SK-N-DZ (cell line): ENCODE results near the gene EPHA1.

ENCODE experiments used
- DNase-seq: peaks from one replicate; pipeline ENCODE4 v3.0.0-alpha.2; 2015; ENCODE audit warnings: low spot score
- small RNA-seq, 2 experiments: library from RNA; depleted of rRNA; stranded (forward); fragments of <200 nt; gene quantifications; one replicate each; pipeline ENCODE3, GENCODE V24; 2014

Gene EPHA1

DNA sequence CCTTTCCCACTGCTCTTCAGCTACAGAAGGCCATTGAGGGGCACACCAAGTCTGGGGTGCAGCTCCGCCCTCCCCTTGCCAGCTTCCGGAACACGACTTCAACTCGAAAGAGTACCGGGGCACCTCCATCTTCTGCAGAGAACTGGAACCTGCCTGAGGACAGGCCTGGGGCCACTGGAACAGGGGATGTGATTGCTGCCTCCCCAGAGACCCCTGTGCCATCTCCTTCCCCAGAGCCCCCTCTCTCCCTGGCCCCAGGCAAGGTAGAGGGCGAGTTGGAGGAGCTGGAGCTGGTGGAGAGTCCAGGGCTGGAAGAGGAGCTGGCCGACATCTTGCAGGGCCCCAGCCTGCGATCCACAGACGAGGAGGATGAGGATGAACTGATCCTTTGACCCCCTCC, 57.1 kb downstream of the EPHA1 start:
- no peak for DNase-seq

DNA sequence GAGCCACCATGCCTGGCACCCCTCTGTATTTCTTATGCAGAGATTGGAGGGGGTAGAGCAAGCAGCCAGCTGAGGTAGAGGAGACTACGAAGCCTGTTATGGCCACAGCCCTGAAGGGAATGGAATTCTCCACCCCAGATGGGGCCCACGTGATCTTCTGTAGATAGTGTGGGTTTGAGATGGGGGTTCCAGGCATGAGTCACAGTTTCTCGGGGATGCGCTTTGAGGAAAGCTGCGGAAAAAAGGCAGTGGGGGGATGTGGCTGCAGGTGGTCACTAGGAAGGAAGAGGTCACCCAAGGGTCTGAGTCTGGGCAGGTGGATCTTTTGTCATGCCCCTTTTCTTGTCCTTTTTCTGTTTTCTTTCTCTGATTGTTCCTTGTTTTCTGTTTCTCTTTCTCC, 57.6 kb downstream of the EPHA1 start:
- no peak for DNase-seq

DNA sequence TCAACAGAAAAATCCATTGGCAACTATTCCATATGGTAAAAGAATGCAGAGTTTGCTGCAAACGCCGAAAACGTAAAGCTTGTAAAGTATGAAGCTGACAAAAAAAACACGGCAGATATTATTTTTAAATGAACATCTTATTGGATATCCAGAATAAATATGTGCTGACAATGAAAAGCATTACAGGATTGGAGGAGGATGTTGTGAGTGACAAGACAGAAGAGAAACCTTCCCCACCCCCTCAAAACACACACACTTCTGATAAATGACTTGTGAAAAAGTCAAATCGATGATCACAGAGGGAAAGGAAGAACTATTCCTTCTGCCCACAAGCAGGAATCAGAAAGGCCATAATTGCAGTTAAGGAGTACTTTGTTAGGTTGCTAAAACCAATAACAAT, 60.7 kb downstream of the EPHA1 start:
- DNase-seq = no peak

DNA sequence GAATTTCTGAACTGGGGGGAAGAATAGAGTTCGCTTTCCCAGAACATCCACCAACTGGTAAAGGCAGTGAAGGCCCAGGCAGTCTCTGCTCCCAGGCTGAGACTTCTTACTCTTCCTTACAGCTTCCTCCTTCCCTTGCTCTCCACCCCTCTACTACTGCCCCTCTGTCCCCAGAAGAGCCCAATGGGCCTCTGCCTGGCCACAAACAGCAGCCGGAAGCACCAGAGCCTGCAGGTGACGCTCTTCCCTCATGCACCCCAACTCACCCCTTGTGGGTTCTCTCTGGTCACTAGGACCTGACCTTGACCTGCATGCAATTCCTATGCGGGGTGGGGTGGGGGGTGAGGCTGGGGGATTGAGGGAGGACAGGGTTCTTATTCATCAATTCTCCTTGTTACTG, 62.6 kb downstream of the EPHA1 start:
- DNase-seq = no peak

DNA sequence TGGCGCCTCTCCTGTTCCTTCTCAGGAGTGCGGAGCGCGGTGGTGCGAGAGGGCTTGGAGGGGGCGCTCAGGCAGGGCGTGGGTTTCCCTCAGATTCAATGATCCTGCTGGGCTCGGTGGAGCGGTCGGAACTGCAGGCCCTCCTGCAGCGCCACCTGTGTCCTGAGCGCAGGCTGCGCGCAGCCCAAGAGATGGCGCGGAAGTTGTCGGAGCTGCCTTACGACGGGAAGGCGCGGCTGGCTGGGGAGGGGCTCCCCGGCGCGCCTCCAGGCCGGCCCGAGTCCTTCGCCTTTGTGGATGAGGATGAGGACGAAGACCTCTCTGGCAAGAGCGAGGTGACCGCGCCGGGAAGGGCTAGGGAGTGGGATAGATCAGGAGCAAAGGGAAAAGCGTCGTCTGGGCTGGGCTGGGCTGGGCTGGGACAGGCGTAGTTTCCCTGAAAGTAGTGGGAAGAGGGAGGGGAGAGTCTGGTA, 63.2 kb downstream of the EPHA1 start:
- peak; percentile 54 for DNase-seq

DNA sequence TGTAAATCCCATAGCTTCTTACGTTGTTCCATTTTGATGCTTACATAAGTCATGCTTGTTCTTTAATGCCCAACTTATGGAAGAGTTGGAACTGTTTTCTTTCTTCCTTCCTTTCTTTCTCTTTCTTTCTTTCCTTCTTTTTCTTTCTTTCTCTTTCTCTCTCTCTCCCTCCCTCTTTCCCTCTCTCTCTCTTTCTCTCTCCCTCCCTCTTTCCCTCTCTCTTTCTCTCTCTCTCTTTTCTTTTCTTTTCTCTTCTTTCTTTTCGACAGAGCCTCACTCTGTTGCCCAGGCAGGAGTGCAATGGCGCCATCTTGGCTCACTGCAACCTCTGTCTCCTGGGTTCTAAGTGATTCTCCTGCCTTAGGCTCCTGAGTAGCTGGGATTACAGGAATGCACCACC, 65.1 kb downstream of the EPHA1 start:
- DNase-seq = no peak

DNA sequence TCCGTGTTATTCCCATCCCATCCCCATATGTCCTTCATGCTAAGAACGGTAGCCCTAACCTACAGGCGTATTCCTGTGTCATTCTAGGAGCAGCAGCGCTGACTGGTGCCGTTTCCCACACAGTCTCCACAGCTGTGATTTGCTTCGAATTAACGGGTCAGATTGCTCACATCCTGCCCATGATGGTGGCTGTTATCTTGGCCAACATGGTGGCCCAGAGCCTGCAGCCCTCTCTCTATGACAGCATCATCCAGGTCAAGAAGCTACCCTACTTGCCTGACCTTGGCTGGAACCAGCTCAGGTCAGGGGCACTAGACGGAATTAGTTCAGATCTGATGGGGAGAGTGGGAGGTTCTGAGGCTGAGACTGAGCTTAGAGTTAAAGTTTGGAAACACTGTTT, 66.8 kb downstream of the EPHA1 start:
- no peak for DNase-seq

Small RNA genes lying within 50 kb of the gene (small RNA-seq; reads per million reads assigned to genes)
- gene MIR6892 = 0.05 to 0.31 reads per million in 2 experiments
